ENCODE results near the gene TNC. TPM values are rescaled to one million over a fixed set of nuclear protein-coding genes. Genes with fewer than 3 reads are reported as not detected.

The TNC gene
- total RNA-seq, 1 donor from 2014 or later = 52.9 TPM

DNA sequence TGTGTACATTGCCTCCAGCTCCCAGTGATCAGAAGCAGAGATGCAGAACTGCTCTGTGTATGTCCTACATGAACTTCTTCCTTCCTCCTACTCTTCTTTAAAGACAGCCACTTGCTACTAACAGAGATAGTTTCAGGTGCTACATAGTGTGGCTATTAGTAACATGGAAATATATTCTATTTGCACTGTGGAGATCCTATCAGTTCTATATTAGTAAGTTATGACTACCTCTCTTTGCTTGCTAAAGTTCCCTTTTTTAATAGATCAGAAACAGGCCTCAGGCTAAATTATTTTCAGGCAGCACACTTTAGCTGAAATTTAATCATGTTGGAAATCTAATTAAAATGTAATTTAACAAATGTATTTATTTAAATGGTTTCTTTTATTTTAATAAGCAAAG lies 123.2 kb downstream of the TNC start:
- Histone ChIP-seq H3K9me3 (no peaks in the 10 kb centered on the region), H3K36me3 (no peaks in the 10 kb centered on the region), H3K27me3 (no peaks in the 10 kb centered on the region), H3K4me1 (no peaks in the 10 kb centered on the region), H3K27ac (no peak overlapping the region), H3K4me3 (no peak overlapping the region)
- intact Hi-C loops (cut with DNase I) = no loop called here
- TF ChIP-seq, protein P1, sequence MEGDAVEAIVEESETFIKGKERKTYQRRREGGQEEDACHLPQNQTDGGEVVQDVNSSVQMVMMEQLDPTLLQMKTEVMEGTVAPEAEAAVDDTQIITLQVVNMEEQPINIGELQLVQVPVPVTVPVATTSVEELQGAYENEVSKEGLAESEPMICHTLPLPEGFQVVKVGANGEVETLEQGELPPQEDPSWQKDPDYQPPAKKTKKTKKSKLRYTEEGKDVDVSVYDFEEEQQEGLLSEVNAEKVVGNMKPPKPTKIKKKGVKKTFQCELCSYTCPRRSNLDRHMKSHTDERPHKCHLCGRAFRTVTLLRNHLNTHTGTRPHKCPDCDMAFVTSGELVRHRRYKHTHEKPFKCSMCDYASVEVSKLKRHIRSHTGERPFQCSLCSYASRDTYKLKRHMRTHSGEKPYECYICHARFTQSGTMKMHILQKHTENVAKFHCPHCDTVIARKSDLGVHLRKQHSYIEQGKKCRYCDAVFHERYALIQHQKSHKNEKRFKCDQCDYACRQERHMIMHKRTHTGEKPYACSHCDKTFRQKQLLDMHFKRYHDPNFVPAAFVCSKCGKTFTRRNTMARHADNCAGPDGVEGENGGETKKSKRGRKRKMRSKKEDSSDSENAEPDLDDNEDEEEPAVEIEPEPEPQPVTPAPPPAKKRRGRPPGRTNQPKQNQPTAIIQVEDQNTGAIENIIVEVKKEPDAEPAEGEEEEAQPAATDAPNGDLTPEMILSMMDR (IDR thresholded peaks at IDR 0.05) = no peak
- DNase-seq (no peak), ATAC-seq (no peak)

DNA sequence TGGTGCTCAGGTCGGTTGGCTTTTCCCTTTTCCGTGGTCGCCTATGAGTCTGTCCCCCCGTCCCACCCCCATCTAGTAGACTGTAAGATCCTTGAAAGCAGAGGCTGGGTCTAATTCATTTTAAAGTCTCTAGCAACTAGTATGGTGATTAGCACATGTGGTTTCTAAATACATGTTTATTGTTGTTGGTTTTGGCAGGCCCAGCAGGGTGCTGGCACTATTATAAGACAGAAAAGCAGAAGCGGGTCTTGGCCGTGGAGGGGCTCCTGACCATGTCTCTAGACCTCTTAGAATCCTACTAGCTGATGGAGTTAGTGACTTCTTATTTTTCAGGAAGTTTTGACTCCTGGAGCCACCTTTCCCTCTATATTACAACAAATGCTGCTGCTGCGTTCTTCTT lies 126.1 kb downstream of the TNC start:
- TF ChIP-seq, protein P1 (IDR thresholded peaks at IDR 0.05) = no peak
- intact Hi-C loops (cut with DNase I) = no loop called here
- H3K36me3 ChIP-seq = no peaks in the 10 kb centered on the region
- H3K27ac ChIP-seq = no peak overlapping the region
- no peak for DNase-seq
- H3K27me3 ChIP-seq = no peaks in the 10 kb centered on the region
- no peaks in the 10 kb centered on the region for H3K9me3 ChIP-seq
- no peaks in the 10 kb centered on the region for H3K4me1 ChIP-seq
- ATAC-seq = no peak
- no peak overlapping the region for H3K4me3 ChIP-seq

- Histone ChIP-seq H3K4me3 (no peak overlapping the region), H3K27ac (no peak overlapping the region), H3K9me3 (no peaks in the 10 kb centered on the region), H3K4me1 (no peaks in the 10 kb centered on the region), H3K36me3 (no peaks in the 10 kb centered on the region), H3K27me3 (no peaks in the 10 kb centered on the region)
- no peak for ATAC-seq
- intact Hi-C loops (cut with DNase I) = no loop called here
- TF ChIP-seq, protein P1 (IDR thresholded peaks at IDR 0.05) = no peak
- DNase-seq = no peak
Measured at GRCh38 chr9:114990901-114991300, 127.1 kb downstream of the TNC start.

DNA sequence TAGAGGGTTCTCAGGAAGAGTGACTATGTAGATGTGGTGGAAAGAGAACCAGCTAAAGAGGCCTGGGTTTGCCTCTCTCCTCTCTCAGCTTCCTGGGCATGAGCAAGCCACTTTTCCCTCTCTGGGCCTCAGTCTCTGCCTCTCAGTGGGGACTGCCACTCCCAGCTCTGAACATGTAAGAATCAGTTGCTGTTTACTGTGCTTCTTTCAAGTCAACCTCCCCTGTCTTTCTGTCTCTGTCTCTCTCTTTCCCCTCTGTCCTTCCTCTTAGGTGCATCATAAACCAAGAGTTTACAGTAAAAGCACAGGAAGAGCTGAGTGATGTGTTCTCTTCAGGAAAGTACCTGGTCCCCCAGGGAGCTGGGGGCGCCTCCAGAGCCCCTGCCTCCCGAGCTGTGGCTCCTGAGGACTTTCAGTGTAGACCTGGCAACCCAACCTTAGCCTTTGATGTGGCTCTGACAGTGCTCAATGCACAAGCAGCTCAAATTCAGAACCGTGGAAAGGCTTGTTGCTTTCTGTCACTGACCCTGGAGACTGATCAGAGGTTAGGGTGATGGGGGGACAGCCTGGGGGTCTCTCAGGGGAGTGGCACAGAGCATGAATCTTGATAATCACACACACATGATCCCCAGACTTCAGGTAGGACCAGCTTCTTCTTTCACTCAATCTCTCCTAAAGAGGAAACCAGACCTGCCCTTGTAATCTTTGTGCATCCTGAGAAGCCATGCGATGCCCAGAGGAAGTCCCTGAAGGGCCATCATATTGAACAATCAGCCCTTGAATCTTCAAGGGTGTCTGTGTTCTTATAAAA lies 128.2 kb downstream of the TNC start:
- no peak for DNase-seq
- H3K9me3 ChIP-seq = no peaks in the 10 kb centered on the region
- no peak overlapping the region for H3K4me3 ChIP-seq
- no peaks in the 10 kb centered on the region for H3K36me3 ChIP-seq
- H3K27ac ChIP-seq = no peak overlapping the region
- TF ChIP-seq, protein P1 (IDR thresholded peaks at IDR 0.05) = no peak
- H3K27me3 ChIP-seq = no peaks in the 10 kb centered on the region
- H3K4me1 ChIP-seq = no peaks in the 10 kb centered on the region
- no peak for ATAC-seq
- intact Hi-C loops (cut with DNase I) = no loop called here

DNA sequence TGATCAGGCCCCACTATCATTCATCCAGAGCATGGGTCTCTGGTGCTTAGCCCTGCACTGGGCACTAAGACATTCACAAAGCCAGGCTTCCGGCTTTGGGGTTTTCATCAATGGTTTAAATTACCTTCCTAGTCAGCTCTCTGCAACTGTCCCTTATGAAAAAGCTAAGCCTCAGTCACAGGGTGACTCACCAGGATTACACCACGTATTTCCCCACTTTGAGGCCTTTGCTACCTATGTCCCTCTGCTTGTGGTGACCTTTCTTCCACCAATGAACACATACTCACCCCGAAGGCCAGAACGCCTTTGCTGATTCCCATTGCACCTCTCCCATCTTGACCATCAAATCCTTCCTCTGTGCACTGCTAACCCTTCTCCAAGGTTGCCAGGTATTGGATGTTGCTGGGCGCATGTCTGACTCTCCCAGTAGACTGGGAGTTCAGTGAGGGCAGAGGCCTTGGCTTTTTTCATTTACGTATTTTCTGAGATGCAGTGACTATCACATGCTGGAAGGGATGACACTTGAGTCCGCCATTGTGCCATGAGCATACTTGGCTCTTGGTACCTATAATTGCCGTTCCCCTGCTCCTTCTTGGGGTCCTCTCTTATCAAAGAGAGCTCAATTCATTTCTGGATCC lies 128.9 kb downstream of the TNC start:
- intact Hi-C loops (cut with DNase I) = no loop called here
- no peaks in the 10 kb centered on the region for H3K27me3 ChIP-seq
- TF ChIP-seq, protein P1 (IDR thresholded peaks at IDR 0.05) = no peak
- H3K9me3 ChIP-seq = no peaks in the 10 kb centered on the region
- H3K4me1 ChIP-seq = no peaks in the 10 kb centered on the region
- DNase-seq (no peak), ATAC-seq (peak; percentile 73)
- H3K4me3 ChIP-seq = no peak overlapping the region
- H3K27ac ChIP-seq = no peak overlapping the region
- H3K36me3 ChIP-seq = no peaks in the 10 kb centered on the region

Data from upper lobe of right lung (tissue), 1 donor.